Bronchial epithelial cell (primary cell): ENCODE data around the gene PKP1. TPM values are rescaled to one million over a fixed set of nuclear protein-coding genes. Genes with fewer than 3 reads are reported as not detected.

ENCODE experiments used
- DNase-seq: peaks from one replicate; pipeline ENCODE4 v3.0.0-alpha.2; 2010; ENCODE audit warnings: low read depth
- FAIRE-seq: peaks from 2 replicates; lab custom pipeline; 2011; peaks lifted over from hg19 to GRCh38; lab: Jason Lieb, UNC
- H3K27me3 ChIP-seq: 2 replicates; pipeline ENCODE4 v1.5.1; 2011; ENCODE audit warnings: low read length; ENCODE audit not compliant: control insufficient read depth, insufficient read depth
- H3K36me3 ChIP-seq: 2 replicates; pipeline ENCODE4 v1.5.1; 2011; ENCODE audit warnings: low read length; ENCODE audit not compliant: control insufficient read depth, insufficient read depth
- H3K4me3 ChIP-seq: 2 replicates; pipeline ENCODE4 v1.5.1; 2011; ENCODE audit warnings: mild to moderate bottlenecking, low read depth, low read length, control low read depth
- CTCF ChIP-seq: IDR thresholded peaks from 2 replicates; pipeline ENCODE4 v1.5.1; 2011; ENCODE audit warnings: mild to moderate bottlenecking, moderate library complexity, low read length, control low read depth, inconsistent platforms; ENCODE audit not compliant: insufficient read depth, severe bottlenecking
- total RNA-seq: library from RNA; depleted of rRNA; stranded (reverse); fragments of >200 nt; gene quantifications from 2 replicates; pipeline ENCODE4 v1.2.1, GENCODE V29; 2014

PKP1 gene
- total RNA-seq, 1 donor from 2014 or later = 117 TPM

- peaks cover 14% of the 10 kb centered on the region for H3K36me3 ChIP-seq
- no peak for DNase-seq
- H3K4me3 ChIP-seq = no peak overlapping the region
- no peak for TF ChIP-seq CTCF
- no peak for FAIRE-seq
- H3K27me3 ChIP-seq = peaks cover 11% of the 10 kb centered on the region
Observed at GRCh38 chr1:201378804-201379203, 95.5 kb downstream of the PKP1 start.

GRCh38 chr1:201379733-201380242 lies 96.5 kb downstream of the PKP1 start:
- TF ChIP-seq CTCF = no peak
- no peak overlapping the region for H3K4me3 ChIP-seq
- FAIRE-seq (no peak), DNase-seq (no peak)
- H3K27me3 ChIP-seq = peaks cover 8% of the 10 kb centered on the region
- peaks cover 23% of the 10 kb centered on the region for H3K36me3 ChIP-seq

GRCh38 chr1:201381130-201381529 lies 97.8 kb downstream of the PKP1 start:
- H3K27me3 ChIP-seq = peaks cover 2% of the 10 kb centered on the region
- TF ChIP-seq CTCF = no peak
- no peak overlapping the region for H3K4me3 ChIP-seq
- no peak for FAIRE-seq
- peaks cover 34% of the 10 kb centered on the region for H3K36me3 ChIP-seq
- DNase-seq = no peak

Other genes starting within 250 kb of the PKP1 start
- not detected in 2 replicates for gene CACNA1S, start 171.1 kb upstream of the PKP1 start, total RNA-seq
- under 0.01 and 0.13 TPM in 2 replicates for gene ASCL5, start 156.3 kb upstream of the PKP1 start, total RNA-seq
- gene TMEM9, start 129.0 kb upstream of the PKP1 start, total RNA-seq = 66.9 and 104 TPM in 2 replicates
- gene IGFN1, start 92.7 kb upstream of the PKP1 start, total RNA-seq = under 0.01 and 0.26 TPM in 2 replicates
- 0.26 and 2.0 TPM in 2 replicates for gene TNNT2, start 94.2 kb downstream of the PKP1 start, total RNA-seq
- 156 and 220 TPM in 2 replicates for gene LAD1, start 115.8 kb downstream of the PKP1 start, total RNA-seq
- gene TNNI1, start 138.2 kb downstream of the PKP1 start, total RNA-seq = under 0.01 TPM in 1 of 2 replicates, not detected in the other
- gene PHLDA3, start 185.7 kb downstream of the PKP1 start, total RNA-seq = 118 and 190 TPM in 2 replicates
- gene CSRP1, start 223.6 kb downstream of the PKP1 start, total RNA-seq = 257 and 258 TPM in 2 replicates